Stimulated activated CD8-positive, alpha-beta memory T cell treated with anti-CD3 and anti-CD28 coated beads, Interleukin-4, amount 100 ng/mL, for 1 hour (primary cell): ENCODE measurements around the gene TFAP2A.

Experiments
- DNase-seq, 2 donors: peaks; one replicate each; pipeline ENCODE4 v3.0.0-alpha.2; 2020; ENCODE audit warnings: low read depth in 2 of 2, low spot score in 1 of 2

The TFAP2A gene

GRCh38 chr6:10413262-10413849, 1.5 kb downstream of the TFAP2A start:
- DNase-seq, result no peak

- DNase-seq, result no peak
These were observed 2.2 kb downstream of the TFAP2A start for GRCh38 chr6:10412461-10413261.

GRCh38 chr6:10411971-10412460, 2.9 kb downstream of the TFAP2A start:
- DNase-seq, result no peak

GRCh38 chr6:10411131-10411970, 3.5 kb downstream of the TFAP2A start:
- DNase-seq, result no peak

GRCh38 chr6:10410207-10411050, 4.4 kb downstream of the TFAP2A start:
- no peak for DNase-seq

GRCh38 chr6:10409731-10410206, 5.1 kb downstream of the TFAP2A start:
- DNase-seq, result no peak

GRCh38 chr6:10409233-10409721, 5.6 kb downstream of the TFAP2A start:
- no peak for DNase-seq

GRCh38 chr6:10408457-10408856, 6.4 kb downstream of the TFAP2A start:
- DNase-seq, result no peak

GRCh38 chr6:10407674-10408054, 7.2 kb downstream of the TFAP2A start:
- no peak for DNase-seq

- DNase-seq, result no peak
These were observed 7.7 kb downstream of the TFAP2A start for GRCh38 chr6:10407018-10407673.

GRCh38 chr6:10406556-10406955, 8.3 kb downstream of the TFAP2A start:
- no peak for DNase-seq

GRCh38 chr6:10405513-10405900, 9.4 kb downstream of the TFAP2A start:
- DNase-seq, result no peak

- DNase-seq, result no peak
These were observed 9.9 kb downstream of the TFAP2A start for GRCh38 chr6:10404799-10405512.

- DNase-seq, result peak; percentile 31 to 58
These were observed 10.6 kb downstream of the TFAP2A start for GRCh38 chr6:10404107-10404798.

GRCh38 chr6:10403385-10404106, 11.3 kb downstream of the TFAP2A start:
- DNase-seq, result no peak

GRCh38 chr6:10402648-10403311, 12.1 kb downstream of the TFAP2A start:
- DNase-seq, result no peak

- no peak for DNase-seq
These were observed 13.1 kb downstream of the TFAP2A start for GRCh38 chr6:10401632-10402223.
